Memory B cell (primary cell): Measurements from ENCODE around the gene PRG2.
"Not testable (repeated sequence)": the region's sequence is repeated elsewhere in the genome, so short reads cannot be mapped to it uniquely, and the experiment has no call there.

Source experiments
- ATAC-seq: fragments of 150-1000 bp; cut with Tn5 transposase; 2 replicates; pipeline ENCODE4 v1.10.0; 2021; ENCODE audit warnings: low read depth, mild to moderate bottlenecking, moderate library complexity
- DNase-seq, 2 donors: peaks; one replicate each; pipeline ENCODE4 v3.0.0; 2022; ENCODE audit warnings: low spot score in 2 of 2
- H3K27ac Mint-ChIP-seq: one replicate; pipeline ENCODE4 v1.8.0; 2022; ENCODE audit warnings: mild to moderate bottlenecking, moderate library complexity, mixed read lengths
- H3K27me3 Mint-ChIP-seq: one replicate; pipeline ENCODE4 v1.8.0; 2022; ENCODE audit warnings: mixed read lengths
- H3K36me3 Mint-ChIP-seq: one replicate; pipeline ENCODE4 v1.8.0; 2022; ENCODE audit warnings: mild to moderate bottlenecking, mixed read lengths
- H3K4me1 Mint-ChIP-seq: one replicate; pipeline ENCODE4 v1.8.0; 2022; ENCODE audit warnings: mixed read lengths
- H3K4me3 Mint-ChIP-seq: one replicate; pipeline ENCODE4 v1.8.0; 2022; ENCODE audit warnings: mild to moderate bottlenecking, moderate library complexity, mixed read lengths
- H3K9me3 Mint-ChIP-seq: one replicate; pipeline ENCODE4 v1.8.0; 2022; ENCODE audit warnings: mixed read lengths

Gene PRG2

DNA sequence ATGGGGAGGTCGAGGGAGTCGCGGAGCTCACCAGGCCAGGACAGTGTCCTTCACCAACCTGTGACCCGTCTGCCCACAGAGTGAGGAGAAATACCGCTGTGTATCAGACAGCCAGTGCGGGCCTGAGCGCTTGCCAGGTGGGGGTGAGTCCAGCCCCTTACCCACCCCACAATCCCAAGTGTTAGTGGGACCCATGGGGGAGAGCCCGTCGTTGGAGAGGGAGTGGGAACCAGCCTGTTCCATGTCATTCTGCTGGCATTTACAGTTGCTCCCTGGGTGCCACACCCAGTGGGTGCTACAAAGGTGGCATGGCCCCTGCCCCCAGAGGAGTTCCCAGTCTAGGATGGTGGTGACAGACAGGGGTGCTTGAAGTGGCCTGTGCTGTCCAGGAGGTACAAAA is 43.1 kb downstream of the PRG2 start:
- no peak overlapping the region for H3K27ac Mint-ChIP-seq
- peaks cover 5% of the 10 kb centered on the region for H3K4me1 Mint-ChIP-seq
- ATAC-seq, result no peak
- H3K9me3 Mint-ChIP-seq, result peaks cover 5% of the 10 kb centered on the region
- H3K4me3 Mint-ChIP-seq, result no peak overlapping the region
- H3K27me3 Mint-ChIP-seq, result peaks cover 8% of the 10 kb centered on the region
- H3K36me3 Mint-ChIP-seq, result peaks cover 3% of the 10 kb centered on the region
- DNase-seq, result no peak

GRCh38 chr11:57345555-57346211 is 44.8 kb downstream of the PRG2 start:
- DNase-seq (peak; percentile 54 to 59), ATAC-seq (peak; percentile 82)
- peaks cover 5% of the 10 kb centered on the region for H3K4me1 Mint-ChIP-seq
- H3K4me3 Mint-ChIP-seq, result no peak overlapping the region
- no peaks in the 10 kb centered on the region for H3K36me3 Mint-ChIP-seq
- peaks cover 7% of the 10 kb centered on the region for H3K27me3 Mint-ChIP-seq
- H3K9me3 Mint-ChIP-seq, result no peaks in the 10 kb centered on the region
- H3K27ac Mint-ChIP-seq, result no peak overlapping the region

- no peaks in the 10 kb centered on the region for H3K9me3 Mint-ChIP-seq
- H3K27ac Mint-ChIP-seq, result no peak overlapping the region
- no peak overlapping the region for H3K4me3 Mint-ChIP-seq
- DNase-seq (no peak), ATAC-seq (no peak)
- peaks cover 3% of the 10 kb centered on the region for H3K4me1 Mint-ChIP-seq
- no peaks in the 10 kb centered on the region for H3K36me3 Mint-ChIP-seq
- peaks cover 8% of the 10 kb centered on the region for H3K27me3 Mint-ChIP-seq
Measured at GRCh38 chr11:57344826-57345225, 45.6 kb downstream of the PRG2 start.

- H3K36me3 Mint-ChIP-seq, result no peaks in the 10 kb centered on the region
Measured at GRCh38 chr11:57343825-57344224, 46.6 kb downstream of the PRG2 start.

GRCh38 chr11:57342702-57343101 is 47.7 kb downstream of the PRG2 start:
- Mint-ChIP-seq H3K27ac (no peak overlapping the region), H3K4me3 (no peak overlapping the region), H3K36me3 (no peaks in the 10 kb centered on the region), H3K4me1 (peaks cover 3% of the 10 kb centered on the region), H3K27me3 (peaks cover 8% of the 10 kb centered on the region), H3K9me3 (no peaks in the 10 kb centered on the region)
- ATAC-seq (no peak), DNase-seq (no peak)

More at GRCh38 chr11:57343825-57344224, 46.6 kb downstream of the PRG2 start:
- Mint-ChIP-seq H3K4me3 (no peak overlapping the region), H3K27ac (no peak overlapping the region), H3K27me3 (peaks cover 8% of the 10 kb centered on the region), H3K9me3 (no peaks in the 10 kb centered on the region), H3K4me1 (peaks cover 3% of the 10 kb centered on the region)
- DNase-seq, result no peak
- no peak for ATAC-seq

GRCh38 chr11:57341250-57341808 is 49.1 kb downstream of the PRG2 start:
- no peak overlapping the region for H3K4me3 Mint-ChIP-seq

GRCh38 chr11:57340039-57340615 is 50.3 kb downstream of the PRG2 start:
- H3K4me1 Mint-ChIP-seq, result peaks cover 4% of the 10 kb centered on the region
- peaks cover 3% of the 10 kb centered on the region for H3K27me3 Mint-ChIP-seq
- no peak overlapping the region for H3K4me3 Mint-ChIP-seq
- no peak for DNase-seq
- H3K27ac Mint-ChIP-seq, result no peak overlapping the region
- ATAC-seq, result no peak
- H3K36me3 Mint-ChIP-seq, result no peaks in the 10 kb centered on the region
- no peaks in the 10 kb centered on the region for H3K9me3 Mint-ChIP-seq

More at GRCh38 chr11:57341250-57341808, 49.1 kb downstream of the PRG2 start:
- Mint-ChIP-seq H3K9me3 (no peaks in the 10 kb centered on the region), H3K36me3 (no peaks in the 10 kb centered on the region), H3K4me1 (peaks cover 3% of the 10 kb centered on the region), H3K27ac (no peak overlapping the region), H3K27me3 (peaks cover 3% of the 10 kb centered on the region)
- ATAC-seq (no peak), DNase-seq (no peak)

DNA sequence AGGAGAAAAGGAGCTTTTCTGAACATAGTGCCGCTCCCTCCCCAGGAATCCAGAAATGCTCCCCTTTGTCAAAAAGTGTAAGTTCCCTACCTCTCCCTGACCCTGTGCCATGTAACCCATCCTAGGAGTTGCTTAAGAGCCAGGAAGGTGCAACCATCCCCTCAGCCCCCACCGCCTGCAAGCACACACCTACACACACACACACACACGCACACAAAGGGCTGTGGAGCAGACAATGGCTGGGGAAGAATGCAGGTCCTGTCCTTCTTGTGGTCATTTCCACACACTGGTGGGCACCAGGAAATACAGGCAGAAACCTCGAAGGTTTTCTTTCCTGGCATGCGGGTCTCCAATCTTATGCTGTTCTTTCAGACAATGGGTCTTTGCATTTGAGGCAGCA is 51.1 kb downstream of the PRG2 start:
- no peaks in the 10 kb centered on the region for H3K9me3 Mint-ChIP-seq
- H3K4me1 Mint-ChIP-seq, result peaks cover 11% of the 10 kb centered on the region
- H3K36me3 Mint-ChIP-seq, result no peaks in the 10 kb centered on the region
- no peak overlapping the region for H3K4me3 Mint-ChIP-seq
- no peak for DNase-seq
- no peak overlapping the region for H3K27ac Mint-ChIP-seq
- H3K27me3 Mint-ChIP-seq, result peaks cover 3% of the 10 kb centered on the region
- no peak for ATAC-seq

DNA sequence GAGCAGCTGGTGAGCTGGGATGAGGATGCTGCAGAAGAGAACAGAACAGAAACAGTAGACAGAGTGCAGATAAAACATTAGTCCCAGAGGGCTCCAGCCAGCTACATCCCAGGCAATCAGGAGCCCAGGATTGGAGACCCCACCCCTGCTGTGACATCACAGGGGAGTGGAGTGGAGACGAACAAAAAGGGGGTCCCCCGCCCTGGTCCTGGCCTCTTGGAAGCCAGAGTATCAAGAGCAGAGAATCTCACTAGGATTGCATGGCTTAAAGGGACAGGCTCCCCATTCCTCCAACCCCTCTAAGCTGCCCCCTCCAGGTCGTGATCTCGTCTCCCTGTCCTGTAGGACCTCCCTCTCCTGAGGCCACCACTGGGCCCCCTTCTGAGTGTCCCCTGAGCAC is 52.3 kb downstream of the PRG2 start, which contains the start of gene P2RX3:
TSS of gene P2RX3 (plus strand) at position 211 of the 400 bp plus-strand sequence. CDS start 199 bp downstream, outside the sequence.
- Mint-ChIP-seq H3K4me1 (peaks cover 19% of the 10 kb centered on the region), H3K27me3 (peaks cover 3% of the 10 kb centered on the region), H3K4me3 (no peak within 1 kb of the TSS), H3K36me3 (peaks cover 6% of the 10 kb centered on the region), H3K27ac (no peak within 1 kb of the TSS), H3K9me3 (no peaks in the 10 kb centered on the region)
- no peak for ATAC-seq
- no peak for DNase-seq

DNA sequence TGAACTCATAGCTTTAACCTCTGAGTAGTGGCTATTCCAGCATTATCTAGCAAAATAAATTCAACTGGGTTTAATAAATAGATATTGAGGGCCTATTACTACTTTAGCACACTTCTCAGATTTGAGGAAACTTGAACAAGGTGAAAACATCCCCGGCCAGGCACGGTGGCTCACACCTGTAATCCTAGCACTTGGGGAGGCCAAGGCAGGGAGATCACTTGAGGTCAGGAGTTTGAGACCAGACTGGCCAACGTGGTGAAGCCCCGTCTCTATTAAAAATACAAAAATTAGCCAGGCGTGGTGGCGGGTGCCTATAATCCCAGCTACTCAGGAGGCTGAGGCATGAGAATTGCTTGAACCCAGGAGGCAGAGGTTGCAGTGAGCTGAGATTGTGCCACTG is 53.6 kb downstream of the PRG2 start:
- Mint-ChIP-seq H3K27ac (peak overlapping the region; percentile 94), H3K4me3 (peak overlapping the region; percentile 84)
- DNase-seq, result not testable (repeated sequence)

More for the DNA sequence above, 53.6 kb downstream of the PRG2 start:
- Mint-ChIP-seq H3K36me3 (peaks cover 13% of the 10 kb centered on the region), H3K4me1 (peaks cover 20% of the 10 kb centered on the region)
- not testable (repeated sequence) for H3K27me3 Mint-ChIP-seq, H3K9me3 Mint-ChIP-seq, ATAC-seq
